IPS-NIHi7 (cell line): Measurements from ENCODE around the gene SPI1.
A peak's percentile ranks its signal among the peaks of the same experiment; 100 is the strongest.

Experiments
- DNase-seq: peaks from one replicate; pipeline ENCODE4 v3.0.0; 2012; ENCODE audit warnings: mixed read lengths; ENCODE audit errors: extremely low spot score

SPI1 gene

GRCh38 chr11:47406896-47407745, 28.8 kb upstream of the SPI1 start:
- no peak for DNase-seq

- DNase-seq, result no peak
These were observed 25.2 kb upstream of the SPI1 start for GRCh38 chr11:47403571-47403970.

- no peak for DNase-seq
These were observed 24.8 kb upstream of the SPI1 start for GRCh38 chr11:47403135-47403534.

- no peak for DNase-seq
These were observed 22.5 kb upstream of the SPI1 start for GRCh38 chr11:47400768-47401279.

GRCh38 chr11:47399860-47400767, 21.8 kb upstream of the SPI1 start:
- peak; percentile 80 for DNase-seq

- no peak for DNase-seq
These were observed 20.2 kb upstream of the SPI1 start for GRCh38 chr11:47398551-47398950.

- DNase-seq, result no peak
These were observed 19.7 kb upstream of the SPI1 start for GRCh38 chr11:47398011-47398410.

- no peak for DNase-seq
These were observed 17.6 kb upstream of the SPI1 start for GRCh38 chr11:47396049-47396320.

GRCh38 chr11:47395223-47396048, 17.1 kb upstream of the SPI1 start:
- no peak for DNase-seq

GRCh38 chr11:47394322-47395222, 16.2 kb upstream of the SPI1 start:
- no peak for DNase-seq

GRCh38 chr11:47394050-47394321, 15.6 kb upstream of the SPI1 start:
- DNase-seq, result no peak

GRCh38 chr11:47393163-47394049, 15.1 kb upstream of the SPI1 start:
- DNase-seq, result no peak

GRCh38 chr11:47392546-47393162, 14.3 kb upstream of the SPI1 start:
- DNase-seq, result no peak

GRCh38 chr11:47391711-47392432, 13.5 kb upstream of the SPI1 start:
- DNase-seq, result no peak

- no peak for DNase-seq
These were observed 12.8 kb upstream of the SPI1 start for GRCh38 chr11:47391077-47391583.

GRCh38 chr11:47390422-47390760, 12.0 kb upstream of the SPI1 start:
- DNase-seq, result no peak

- DNase-seq, result no peak
These were observed 11.5 kb upstream of the SPI1 start for GRCh38 chr11:47389577-47390421.
